Uterus (tissue), 2 donors: ENCODE results near the gene BABAM2.
"Not testable (repeated sequence)": the region's sequence is repeated elsewhere in the genome, so short reads cannot be mapped to it uniquely, and the experiment has no call there.

Source experiments
- POLR2A ChIP-seq, 2 donors: fragments of 450-650 bp; IDR thresholded peaks; one replicate each; pipeline ENCODE4 v1.6.1; 2016; ENCODE audit warnings: antibody characterized with exemption in 2 of 2, mild to moderate bottlenecking in 1 of 2, moderate library complexity in 1 of 2
- TF ChIP-seq, protein P1 (sequence below), 4 experiments: fragments of 200-600 bp in 2 of 4; fragments of 450-650 bp in 2 of 4; sonication (generic) in 2 of 4; IDR thresholded peaks; one replicate each; pipeline ENCODE4 v1.5.1; 2016 to 2019; ENCODE audit warnings: antibody characterized with exemption in 4 of 4, mild to moderate bottlenecking in 2 of 4, moderate library complexity in 1 of 4

DNA sequence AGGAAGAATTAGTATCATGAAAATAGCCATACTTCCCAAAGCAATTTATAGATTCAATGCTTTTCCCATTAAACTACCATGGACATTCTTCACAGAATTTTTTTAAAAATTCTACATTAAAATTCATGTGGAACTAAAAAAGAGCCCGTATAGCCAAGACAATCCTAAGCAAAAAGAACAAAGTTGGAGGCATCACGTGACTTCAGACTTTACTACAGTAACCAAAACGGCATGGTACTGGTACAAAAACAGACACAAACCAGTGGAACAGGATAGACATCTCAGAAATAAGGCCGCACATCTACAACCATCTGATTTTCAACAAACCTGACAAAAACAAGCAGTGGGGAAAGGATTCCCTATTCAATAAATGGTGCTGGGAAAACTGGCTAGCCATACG, 440.2 kb downstream of the BABAM2 start:
- TF ChIP-seq, protein P1, sequence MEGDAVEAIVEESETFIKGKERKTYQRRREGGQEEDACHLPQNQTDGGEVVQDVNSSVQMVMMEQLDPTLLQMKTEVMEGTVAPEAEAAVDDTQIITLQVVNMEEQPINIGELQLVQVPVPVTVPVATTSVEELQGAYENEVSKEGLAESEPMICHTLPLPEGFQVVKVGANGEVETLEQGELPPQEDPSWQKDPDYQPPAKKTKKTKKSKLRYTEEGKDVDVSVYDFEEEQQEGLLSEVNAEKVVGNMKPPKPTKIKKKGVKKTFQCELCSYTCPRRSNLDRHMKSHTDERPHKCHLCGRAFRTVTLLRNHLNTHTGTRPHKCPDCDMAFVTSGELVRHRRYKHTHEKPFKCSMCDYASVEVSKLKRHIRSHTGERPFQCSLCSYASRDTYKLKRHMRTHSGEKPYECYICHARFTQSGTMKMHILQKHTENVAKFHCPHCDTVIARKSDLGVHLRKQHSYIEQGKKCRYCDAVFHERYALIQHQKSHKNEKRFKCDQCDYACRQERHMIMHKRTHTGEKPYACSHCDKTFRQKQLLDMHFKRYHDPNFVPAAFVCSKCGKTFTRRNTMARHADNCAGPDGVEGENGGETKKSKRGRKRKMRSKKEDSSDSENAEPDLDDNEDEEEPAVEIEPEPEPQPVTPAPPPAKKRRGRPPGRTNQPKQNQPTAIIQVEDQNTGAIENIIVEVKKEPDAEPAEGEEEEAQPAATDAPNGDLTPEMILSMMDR (IDR thresholded peaks at IDR 0.05), result not testable (repeated sequence)
- not testable (repeated sequence) for TF ChIP-seq POLR2A (IDR thresholded peaks at IDR 0.05)
